ENCODE results near the gene ANK3. TPM values are rescaled to one million over a fixed set of nuclear protein-coding genes. Genes with fewer than 3 reads are reported as not detected.

Gene ANK3
- total RNA-seq, 2 experiments from 2014 or later, result 4.5 to 5.3 TPM

- ChIA-PET POLR2A (no interaction called here), CTCF (no interaction called here)
- Mint-ChIP-seq H3K27ac (no peak overlapping the region), H3K4me1 (ENCODE audit: low read depth) (no peaks in the 10 kb centered on the region), H3K27me3 (ENCODE audit: low read depth) (no peaks in the 10 kb centered on the region), H3K36me3 (ENCODE audit: low read depth) (no peaks in the 10 kb centered on the region), H3K9me3 (ENCODE audit: insufficient read depth) (no peaks in the 10 kb centered on the region), H3K4me3 (no peak overlapping the region)
- no peak for ATAC-seq
- DNase-seq, result no peak
These were observed 40.2 kb downstream of the ANK3 start for GRCh38 chr10:60349426-60349825.

- H3K4me3 Mint-ChIP-seq, result no peak overlapping the region
- H3K9me3 Mint-ChIP-seq (ENCODE audit: insufficient read depth), result no peaks in the 10 kb centered on the region
- H3K27ac Mint-ChIP-seq, result no peak overlapping the region
- no peaks in the 10 kb centered on the region for H3K27me3 Mint-ChIP-seq (ENCODE audit: low read depth)
- ChIA-PET CTCF (no interaction called here), POLR2A (no interaction called here)
- DNase-seq (no peak), ATAC-seq (no peak)
- H3K36me3 Mint-ChIP-seq (ENCODE audit: low read depth), result no peaks in the 10 kb centered on the region
- H3K4me1 Mint-ChIP-seq (ENCODE audit: low read depth), result no peaks in the 10 kb centered on the region
These were observed 40.7 kb downstream of the ANK3 start for GRCh38 chr10:60348982-60349381.

- no peak overlapping the region for H3K4me3 Mint-ChIP-seq
- ChIA-PET CTCF (no interaction called here), POLR2A (no interaction called here)
- H3K9me3 Mint-ChIP-seq (ENCODE audit: insufficient read depth), result no peaks in the 10 kb centered on the region
- no peaks in the 10 kb centered on the region for H3K4me1 Mint-ChIP-seq (ENCODE audit: low read depth)
- H3K36me3 Mint-ChIP-seq (ENCODE audit: low read depth), result no peaks in the 10 kb centered on the region
- no peak overlapping the region for H3K27ac Mint-ChIP-seq
- DNase-seq (no peak), ATAC-seq (no peak)
- no peaks in the 10 kb centered on the region for H3K27me3 Mint-ChIP-seq (ENCODE audit: low read depth)
These were observed 42.4 kb downstream of the ANK3 start for GRCh38 chr10:60347270-60347669.

- no peak for DNase-seq
- ATAC-seq, result no peak
- Mint-ChIP-seq H3K4me3 (no peak overlapping the region), H3K4me1 (ENCODE audit: low read depth) (no peaks in the 10 kb centered on the region), H3K9me3 (ENCODE audit: insufficient read depth) (no peaks in the 10 kb centered on the region), H3K27me3 (ENCODE audit: low read depth) (no peaks in the 10 kb centered on the region), H3K36me3 (ENCODE audit: low read depth) (no peaks in the 10 kb centered on the region), H3K27ac (no peak overlapping the region)
- POLR2A ChIA-PET, result no interaction called here
- CTCF ChIA-PET, result no interaction called here
These were observed 43.0 kb downstream of the ANK3 start for GRCh38 chr10:60346661-60347060.

GRCh38 chr10:60343254-60343653 is 46.4 kb downstream of the ANK3 start:
- Mint-ChIP-seq H3K4me3 (no peak overlapping the region), H3K36me3 (ENCODE audit: low read depth) (no peaks in the 10 kb centered on the region), H3K4me1 (ENCODE audit: low read depth) (peaks cover 2% of the 10 kb centered on the region), H3K9me3 (ENCODE audit: insufficient read depth) (no peaks in the 10 kb centered on the region), H3K27ac (no peak overlapping the region), H3K27me3 (ENCODE audit: low read depth) (no peaks in the 10 kb centered on the region)
- no peak for ATAC-seq
- CTCF ChIA-PET, result no interaction called here
- POLR2A ChIA-PET, result no interaction called here
- no peak for DNase-seq

- Mint-ChIP-seq H3K27me3 (ENCODE audit: low read depth) (no peaks in the 10 kb centered on the region), H3K36me3 (ENCODE audit: low read depth) (no peaks in the 10 kb centered on the region), H3K27ac (no peak overlapping the region), H3K9me3 (ENCODE audit: insufficient read depth) (no peaks in the 10 kb centered on the region), H3K4me1 (ENCODE audit: low read depth) (peaks cover 2% of the 10 kb centered on the region), H3K4me3 (no peak overlapping the region)
- no peak for DNase-seq
- no peak for ATAC-seq
- POLR2A ChIA-PET, result no interaction called here
- CTCF ChIA-PET, result no interaction called here
These were observed 47.7 kb downstream of the ANK3 start for GRCh38 chr10:60341969-60342368.

GRCh38 chr10:60340973-60341372 is 48.7 kb downstream of the ANK3 start:
- ChIA-PET CTCF (no interaction called here), POLR2A (no interaction called here)
- Mint-ChIP-seq H3K36me3 (ENCODE audit: low read depth) (no peaks in the 10 kb centered on the region), H3K4me3 (no peak overlapping the region), H3K9me3 (ENCODE audit: insufficient read depth) (no peaks in the 10 kb centered on the region), H3K4me1 (ENCODE audit: low read depth) (peaks cover 2% of the 10 kb centered on the region), H3K27me3 (ENCODE audit: low read depth) (no peaks in the 10 kb centered on the region), H3K27ac (no peak overlapping the region)
- no peak for DNase-seq
- ATAC-seq, result no peak

GRCh38 chr10:60339757-60340156 is 49.9 kb downstream of the ANK3 start:
- no peak overlapping the region for H3K27ac Mint-ChIP-seq
- peaks cover 2% of the 10 kb centered on the region for H3K4me1 Mint-ChIP-seq (ENCODE audit: low read depth)
- no peaks in the 10 kb centered on the region for H3K36me3 Mint-ChIP-seq (ENCODE audit: low read depth)
- no peaks in the 10 kb centered on the region for H3K9me3 Mint-ChIP-seq (ENCODE audit: insufficient read depth)
- ATAC-seq (no peak), DNase-seq (no peak)
- H3K27me3 Mint-ChIP-seq (ENCODE audit: low read depth), result no peaks in the 10 kb centered on the region
- H3K4me3 Mint-ChIP-seq, result no peak overlapping the region
- POLR2A ChIA-PET, result no interaction called here
- CTCF ChIA-PET, result no interaction called here

GRCh38 chr10:60338786-60339185 is 50.9 kb downstream of the ANK3 start:
- Mint-ChIP-seq H3K36me3 (ENCODE audit: low read depth) (no peaks in the 10 kb centered on the region), H3K4me1 (ENCODE audit: low read depth) (peaks cover 2% of the 10 kb centered on the region), H3K4me3 (no peak overlapping the region), H3K9me3 (ENCODE audit: insufficient read depth) (no peaks in the 10 kb centered on the region), H3K27me3 (ENCODE audit: low read depth) (no peaks in the 10 kb centered on the region), H3K27ac (no peak overlapping the region)
- POLR2A ChIA-PET, result no interaction called here
- ATAC-seq, result no peak
- CTCF ChIA-PET, result no interaction called here
- no peak for DNase-seq

GRCh38 chr10:60338002-60338564 is 51.6 kb downstream of the ANK3 start:
- Mint-ChIP-seq H3K27me3 (ENCODE audit: low read depth) (no peaks in the 10 kb centered on the region), H3K4me1 (ENCODE audit: low read depth) (peaks cover 2% of the 10 kb centered on the region), H3K36me3 (ENCODE audit: low read depth) (no peaks in the 10 kb centered on the region), H3K27ac (no peak overlapping the region), H3K4me3 (no peak overlapping the region), H3K9me3 (ENCODE audit: insufficient read depth) (no peaks in the 10 kb centered on the region)
- no peak for DNase-seq
- POLR2A ChIA-PET, result no interaction called here
- no peak for ATAC-seq
- CTCF ChIA-PET, result no interaction called here

- ATAC-seq (no peak), DNase-seq (no peak)
- no peaks in the 10 kb centered on the region for H3K36me3 Mint-ChIP-seq (ENCODE audit: low read depth)
- ChIA-PET CTCF (no interaction called here), POLR2A (no interaction called here)
- H3K9me3 Mint-ChIP-seq (ENCODE audit: insufficient read depth), result no peaks in the 10 kb centered on the region
- no peak overlapping the region for H3K4me3 Mint-ChIP-seq
- H3K27me3 Mint-ChIP-seq (ENCODE audit: low read depth), result no peaks in the 10 kb centered on the region
- H3K4me1 Mint-ChIP-seq (ENCODE audit: low read depth), result peaks cover 2% of the 10 kb centered on the region
- H3K27ac Mint-ChIP-seq, result no peak overlapping the region
These were observed 52.6 kb downstream of the ANK3 start for GRCh38 chr10:60336901-60337630.

GRCh38 chr10:60335708-60336107 is 54.0 kb downstream of the ANK3 start:
- DNase-seq, result no peak
- no peak for ATAC-seq
- CTCF ChIA-PET, result interaction anchor here (1.0 kb wide), 2 partner anchors 34 to 51 kb away, joined by 3 read pairs; no protein-coding TSS in a partner anchor
- Mint-ChIP-seq H3K27ac (no peak overlapping the region), H3K27me3 (ENCODE audit: low read depth) (no peaks in the 10 kb centered on the region), H3K9me3 (ENCODE audit: insufficient read depth) (no peaks in the 10 kb centered on the region), H3K4me1 (ENCODE audit: low read depth) (no peaks in the 10 kb centered on the region), H3K4me3 (no peak overlapping the region), H3K36me3 (ENCODE audit: low read depth) (no peaks in the 10 kb centered on the region)
- POLR2A ChIA-PET, result no interaction called here

GRCh38 chr10:60334991-60335390 is 54.7 kb downstream of the ANK3 start:
- DNase-seq (no peak), ATAC-seq (no peak)
- no peaks in the 10 kb centered on the region for H3K27me3 Mint-ChIP-seq (ENCODE audit: low read depth)
- H3K27ac Mint-ChIP-seq, result no peak overlapping the region
- ChIA-PET CTCF (interaction anchor here (1.0 kb wide), 2 partner anchors 35 to 50 kb away, joined by 3 read pairs; no protein-coding TSS in a partner anchor), POLR2A (no interaction called here)
- no peaks in the 10 kb centered on the region for H3K4me1 Mint-ChIP-seq (ENCODE audit: low read depth)
- H3K4me3 Mint-ChIP-seq, result no peak overlapping the region
- H3K36me3 Mint-ChIP-seq (ENCODE audit: low read depth), result no peaks in the 10 kb centered on the region
- no peaks in the 10 kb centered on the region for H3K9me3 Mint-ChIP-seq (ENCODE audit: insufficient read depth)
